ENCODE data around the gene CPM. TPM values are rescaled to one million over a fixed set of nuclear protein-coding genes. Genes with fewer than 3 reads are reported as not detected.

Gene CPM
- total and polyA plus RNA-seq, 2 donors (not counting 3 experiments of a cell fraction or from before 2014, with no cell fraction given), result not detected

DNA sequence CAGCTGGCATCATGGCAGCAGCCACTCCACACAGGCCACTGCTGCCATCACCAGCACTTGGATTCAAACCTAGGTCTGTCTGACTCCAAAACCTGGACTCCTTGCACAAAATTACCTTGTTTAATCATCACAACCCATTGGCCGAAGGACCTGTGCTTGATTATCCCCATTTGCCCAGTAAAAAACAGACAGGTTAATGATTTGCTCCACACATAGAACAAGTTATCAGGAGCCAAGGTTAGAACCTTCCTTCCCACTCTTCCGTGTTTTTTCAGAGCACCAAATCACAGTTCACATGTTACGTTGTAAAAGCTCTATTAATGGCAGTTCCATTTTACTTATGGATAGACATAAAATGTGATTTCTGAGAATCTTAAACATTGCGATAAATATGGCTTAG lies 23.5 kb upstream of the CPM start:
- Histone ChIP-seq H3K9ac (replicated peaks; ENCODE audit: extremely low read depth, insufficient read depth, low read length) (no peak overlapping the region), H3K4me3 (replicated peaks in 1 of 3; ENCODE audit: insufficient read depth in 1 of 3, low read depth in 1 of 3, low read length in 3 of 3) (no peak overlapping the region), H3K9me1 (replicated peaks; ENCODE audit: control insufficient read depth, extremely low read depth, insufficient read depth, low read length) (no peaks in the 10 kb centered on the region), H3K4me1 (ENCODE audit: control insufficient read depth, extremely low read depth, insufficient read depth, low read length) (no peaks in the 10 kb centered on the region), H3K4me2 (ENCODE audit: insufficient read depth, low read length) (no peak overlapping the region), H3K27ac (ENCODE audit: insufficient read depth, low read depth, low read length) (no peak overlapping the region), H3K27me3 (ENCODE audit: control insufficient read depth in 2 of 2, insufficient read depth in 2 of 2, low read length in 2 of 2) (no peaks in the 10 kb centered on the region), H3K9me3 (replicated peaks; ENCODE audit: control insufficient read depth, insufficient read depth, low read length) (no peaks in the 10 kb centered on the region), H3K36me3 (ENCODE audit: control insufficient read depth in 2 of 2, extremely low read depth in 1 of 2, insufficient read depth in 2 of 2, low read length in 2 of 2) (no peaks in the 10 kb centered on the region), H2AFZ (ENCODE audit: low read depth, low read length) (no peak overlapping the region), H3K79me2 (ENCODE audit: control insufficient read depth, insufficient read depth, low read length) (no peaks in the 10 kb centered on the region), H4K20me1 (replicated peaks; ENCODE audit: control insufficient read depth, extremely low read depth, insufficient read depth, low read length) (no peaks in the 10 kb centered on the region)
- TF ChIP-seq POLR2A (IDR thresholded peaks at IDR 0.05; ENCODE audit: low read depth, low read length) (no peak), GATA2 (IDR thresholded peaks at IDR 0.05; ENCODE audit: insufficient read depth, insufficient read length, low read depth, low read length) (no peak), JUN (IDR thresholded peaks at IDR 0.05; ENCODE audit: borderline replicate concordance, insufficient read depth, insufficient read length, low read depth) (no peak), EZH2 (IDR thresholded peaks at IDR 0.05; ENCODE audit: borderline replicate concordance, low read depth, low read length, severe bottlenecking) (no peak), POLR2AphosphoS5 (IDR thresholded peaks at IDR 0.05; ENCODE audit: insufficient read depth, low read depth, low read length) (no peak), FOS (IDR thresholded peaks at IDR 0.05; ENCODE audit: borderline replicate concordance, insufficient read depth, low read length) (no peak), MYC (IDR thresholded peaks at IDR 0.05; ENCODE audit: low read depth, low read length) (no peak)
- TF ChIP-seq, protein P1, sequence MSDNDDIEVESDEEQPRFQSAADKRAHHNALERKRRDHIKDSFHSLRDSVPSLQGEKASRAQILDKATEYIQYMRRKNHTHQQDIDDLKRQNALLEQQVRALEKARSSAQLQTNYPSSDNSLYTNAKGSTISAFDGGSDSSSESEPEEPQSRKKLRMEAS (IDR thresholded peaks at IDR 0.05; ENCODE audit: insufficient read depth, insufficient read length), result no peak
- TF ChIP-seq, protein P2, sequence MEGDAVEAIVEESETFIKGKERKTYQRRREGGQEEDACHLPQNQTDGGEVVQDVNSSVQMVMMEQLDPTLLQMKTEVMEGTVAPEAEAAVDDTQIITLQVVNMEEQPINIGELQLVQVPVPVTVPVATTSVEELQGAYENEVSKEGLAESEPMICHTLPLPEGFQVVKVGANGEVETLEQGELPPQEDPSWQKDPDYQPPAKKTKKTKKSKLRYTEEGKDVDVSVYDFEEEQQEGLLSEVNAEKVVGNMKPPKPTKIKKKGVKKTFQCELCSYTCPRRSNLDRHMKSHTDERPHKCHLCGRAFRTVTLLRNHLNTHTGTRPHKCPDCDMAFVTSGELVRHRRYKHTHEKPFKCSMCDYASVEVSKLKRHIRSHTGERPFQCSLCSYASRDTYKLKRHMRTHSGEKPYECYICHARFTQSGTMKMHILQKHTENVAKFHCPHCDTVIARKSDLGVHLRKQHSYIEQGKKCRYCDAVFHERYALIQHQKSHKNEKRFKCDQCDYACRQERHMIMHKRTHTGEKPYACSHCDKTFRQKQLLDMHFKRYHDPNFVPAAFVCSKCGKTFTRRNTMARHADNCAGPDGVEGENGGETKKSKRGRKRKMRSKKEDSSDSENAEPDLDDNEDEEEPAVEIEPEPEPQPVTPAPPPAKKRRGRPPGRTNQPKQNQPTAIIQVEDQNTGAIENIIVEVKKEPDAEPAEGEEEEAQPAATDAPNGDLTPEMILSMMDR (IDR thresholded peaks at IDR 0.05; ENCODE audit: extremely low read depth in 1 of 2, insufficient read depth in 1 of 2, low read depth in 1 of 2, low read length in 2 of 2), result no peak
- dilution Hi-C loops (cut with MboI; ENCODE audit: extremely low pct_ligation_motif_present, low sequenced_read_pairs) (no loop called here), intact Hi-C loops (cut with micrococcal nuclease) (no loop called here)
- CTCF ChIA-PET, result no interaction called here
- FAIRE-seq (no peak), DNase-seq (ENCODE audit: low read depth, low spot score) (no peak)
- POLR2A ChIA-PET, result no interaction called here
- no TSS peak for BruUV-seq (replicated peaks)
